Measurements from ENCODE around the gene COL21A1. TPM values are rescaled to one million over a fixed set of nuclear protein-coding genes. Genes with fewer than 3 reads are reported as not detected.

Gene COL21A1
- total RNA-seq, 5 donors from 2014 or later (not counting 1 experiment from before 2014, with no cell fraction given), result not detected

GRCh38 chr6:56096946-56097621 lies 150.3 kb downstream of the COL21A1 start:
- no peaks in the 10 kb centered on the region for H3K27me3 Mint-ChIP-seq

GRCh38 chr6:56096541-56096940 lies 150.8 kb downstream of the COL21A1 start:
- no peaks in the 10 kb centered on the region for H3K4me1 ChIP-seq (ENCODE audit: control insufficient read depth in 1 of 2, extremely low read depth in 1 of 2, insufficient read depth in 2 of 2, low read length in 2 of 2)
- H3K9me3 ChIP-seq, result no peaks in the 10 kb centered on the region
- H3K27me3 ChIP-seq (replicated peaks in 1 of 2; ENCODE audit: control insufficient read depth in 2 of 2, extremely low read depth in 1 of 2, insufficient read depth in 2 of 2, low read length in 1 of 2), result no peaks in the 10 kb centered on the region
- ATAC-seq (replicated peaks in 1 of 4) (no peak), DNase-seq (no peak)
- H3K4me3 ChIP-seq (ENCODE audit: control insufficient read depth in 1 of 2, extremely low read depth in 1 of 2, low read length in 1 of 2), result no peak overlapping the region
- Mint-ChIP-seq H3K27me3 (no peaks in the 10 kb centered on the region), H3K27ac (no peak overlapping the region), H3K9me3 (peaks cover 8 to 24% (median 18%) of the 10 kb centered on the region in 3 donors), H3K4me3 (no peak overlapping the region), H3K4me1 (no peaks in the 10 kb centered on the region), H3K36me3 (no peaks in the 10 kb centered on the region)
- ChIA-PET CTCF (interaction anchor here in 1 of 2 donors (0.6 kb wide), 1 partner anchor 20 kb away, joined by 8 read pairs; no protein-coding TSS in a partner anchor), POLR2A (no interaction called here)
- no peaks in the 10 kb centered on the region for H3K36me3 ChIP-seq (ENCODE audit: control insufficient read depth in 2 of 2, extremely low read depth in 1 of 2, insufficient read depth in 1 of 2, low read length in 1 of 2)
- H3K27ac ChIP-seq (ENCODE audit: low read length), result no peak overlapping the region

More at GRCh38 chr6:56096946-56097621, 150.3 kb downstream of the COL21A1 start:
- Histone ChIP-seq H3K4me1 (ENCODE audit: control insufficient read depth in 1 of 2, extremely low read depth in 1 of 2, insufficient read depth in 2 of 2, low read length in 2 of 2) (no peaks in the 10 kb centered on the region), H3K36me3 (ENCODE audit: control insufficient read depth in 2 of 2, extremely low read depth in 1 of 2, insufficient read depth in 1 of 2, low read length in 1 of 2) (no peaks in the 10 kb centered on the region), H3K27me3 (replicated peaks in 1 of 2; ENCODE audit: control insufficient read depth in 2 of 2, extremely low read depth in 1 of 2, insufficient read depth in 2 of 2, low read length in 1 of 2) (no peaks in the 10 kb centered on the region), H3K4me3 (ENCODE audit: control insufficient read depth in 1 of 2, extremely low read depth in 1 of 2, low read length in 1 of 2) (no peak overlapping the region), H3K27ac (ENCODE audit: low read length) (no peak overlapping the region), H3K9me3 (no peaks in the 10 kb centered on the region)
- POLR2A ChIA-PET, result no interaction called here
- no CpG with 5 or more reads among the region's 2 CpGs for WGBS (ENCODE audit: insufficient coverage)
- Mint-ChIP-seq H3K4me3 (no peak overlapping the region), H3K27ac (no peak overlapping the region), H3K36me3 (no peaks in the 10 kb centered on the region), H3K4me1 (no peaks in the 10 kb centered on the region), H3K9me3 (peaks cover 8 to 24% (median 18%) of the 10 kb centered on the region in 3 donors)
- CTCF ChIA-PET, result interaction anchor here in 1 of 2 donors (0.6 kb wide), 1 partner anchor 19 kb away, joined by 8 read pairs; no protein-coding TSS in a partner anchor
- DNase-seq (no peak), ATAC-seq (replicated peaks in 1 of 4) (no peak)

- no peaks in the 10 kb centered on the region for H3K36me3 ChIP-seq (ENCODE audit: control insufficient read depth in 2 of 2, extremely low read depth in 1 of 2, insufficient read depth in 1 of 2, low read length in 1 of 2)
- DNase-seq (no peak), ATAC-seq (replicated peaks in 1 of 4) (no peak)
- no peaks in the 10 kb centered on the region for H3K27me3 Mint-ChIP-seq
- ChIA-PET POLR2A (no interaction called here), CTCF (no interaction called here)
- no peak overlapping the region for H3K27ac Mint-ChIP-seq
- H3K4me1 ChIP-seq (ENCODE audit: control insufficient read depth in 1 of 2, extremely low read depth in 1 of 2, insufficient read depth in 2 of 2, low read length in 2 of 2), result no peaks in the 10 kb centered on the region
- H3K9me3 ChIP-seq, result no peaks in the 10 kb centered on the region
- peaks cover 5 to 15% (median 7%) of the 10 kb centered on the region in 3 donors for H3K9me3 Mint-ChIP-seq
- H3K36me3 Mint-ChIP-seq, result no peaks in the 10 kb centered on the region
- H3K4me3 ChIP-seq (ENCODE audit: control insufficient read depth in 1 of 2, extremely low read depth in 1 of 2, low read length in 1 of 2), result no peak overlapping the region
- no peak overlapping the region for H3K4me3 Mint-ChIP-seq
- H3K4me1 Mint-ChIP-seq, result no peaks in the 10 kb centered on the region
- no peaks in the 10 kb centered on the region for H3K27me3 ChIP-seq (replicated peaks in 1 of 2; ENCODE audit: control insufficient read depth in 2 of 2, extremely low read depth in 1 of 2, insufficient read depth in 2 of 2, low read length in 1 of 2)
- no peak overlapping the region for H3K27ac ChIP-seq (ENCODE audit: low read length)
- WGBS (ENCODE audit: insufficient coverage), result 100% methylated on average over 1 of the region's 1 CpG
Observed at GRCh38 chr6:56093776-56094175, 153.6 kb downstream of the COL21A1 start.

GRCh38 chr6:56091159-56091869 lies 156.1 kb downstream of the COL21A1 start:
- Mint-ChIP-seq H3K4me3 (no peak overlapping the region), H3K9me3 (peaks cover 9 to 19% (median 12%) of the 10 kb centered on the region in 3 donors), H3K27me3 (no peaks in the 10 kb centered on the region), H3K36me3 (no peaks in the 10 kb centered on the region), H3K4me1 (no peaks in the 10 kb centered on the region), H3K27ac (no peak overlapping the region)
- Histone ChIP-seq H3K36me3 (ENCODE audit: control insufficient read depth in 2 of 2, extremely low read depth in 1 of 2, insufficient read depth in 1 of 2, low read length in 1 of 2) (no peaks in the 10 kb centered on the region), H3K4me1 (ENCODE audit: control insufficient read depth in 1 of 2, extremely low read depth in 1 of 2, insufficient read depth in 2 of 2, low read length in 2 of 2) (no peaks in the 10 kb centered on the region), H3K9me3 (no peaks in the 10 kb centered on the region), H3K27me3 (replicated peaks in 1 of 2; ENCODE audit: control insufficient read depth in 2 of 2, extremely low read depth in 1 of 2, insufficient read depth in 2 of 2, low read length in 1 of 2) (no peaks in the 10 kb centered on the region), H3K4me3 (ENCODE audit: control insufficient read depth in 1 of 2, extremely low read depth in 1 of 2, low read length in 1 of 2) (no peak overlapping the region), H3K27ac (ENCODE audit: low read length) (no peak overlapping the region)
- no CpG with 5 or more reads among the region's 3 CpGs for WGBS (ENCODE audit: insufficient coverage)
- no peak for ATAC-seq (replicated peaks in 1 of 4)
- ChIA-PET CTCF (interaction anchor here in 1 of 2 donors (0.6 kb wide), 1 partner anchor 17 kb away, joined by 3 read pairs; no protein-coding TSS in a partner anchor), POLR2A (no interaction called here)
- DNase-seq, result no peak

GRCh38 chr6:56088641-56089040 lies 158.7 kb downstream of the COL21A1 start:
- H3K27me3 ChIP-seq (replicated peaks in 1 of 2; ENCODE audit: control insufficient read depth in 2 of 2, extremely low read depth in 1 of 2, insufficient read depth in 2 of 2, low read length in 1 of 2), result no peaks in the 10 kb centered on the region
- no peaks in the 10 kb centered on the region for H3K27me3 Mint-ChIP-seq
- DNase-seq (no peak), ATAC-seq (replicated peaks in 1 of 4) (no peak)
- no peak overlapping the region for H3K27ac Mint-ChIP-seq
- no peaks in the 10 kb centered on the region for H3K36me3 ChIP-seq (ENCODE audit: control insufficient read depth in 2 of 2, extremely low read depth in 1 of 2, insufficient read depth in 1 of 2, low read length in 1 of 2)
- no peak overlapping the region for H3K4me3 ChIP-seq (ENCODE audit: control insufficient read depth in 1 of 2, extremely low read depth in 1 of 2, low read length in 1 of 2)
- no peaks in the 10 kb centered on the region for H3K4me1 ChIP-seq (ENCODE audit: control insufficient read depth in 1 of 2, extremely low read depth in 1 of 2, insufficient read depth in 2 of 2, low read length in 2 of 2)
- no peaks in the 10 kb centered on the region for H3K36me3 Mint-ChIP-seq
- WGBS (ENCODE audit: insufficient coverage), result no CpG with 5 or more reads among the region's 4 CpGs
- no peaks in the 10 kb centered on the region for H3K4me1 Mint-ChIP-seq
- no peak overlapping the region for H3K4me3 Mint-ChIP-seq
- no peaks in the 10 kb centered on the region for H3K9me3 ChIP-seq
- H3K27ac ChIP-seq (ENCODE audit: low read length), result no peak overlapping the region
- H3K9me3 Mint-ChIP-seq, result peaks cover 8 to 13% (median 9%) of the 10 kb centered on the region in 3 donors
- POLR2A ChIA-PET, result no interaction called here
- CTCF ChIA-PET, result no interaction called here

GRCh38 chr6:56087421-56087820 lies 160.0 kb downstream of the COL21A1 start:
- Histone ChIP-seq H3K27me3 (replicated peaks in 1 of 2; ENCODE audit: control insufficient read depth in 2 of 2, extremely low read depth in 1 of 2, insufficient read depth in 2 of 2, low read length in 1 of 2) (no peaks in the 10 kb centered on the region), H3K36me3 (ENCODE audit: control insufficient read depth in 2 of 2, extremely low read depth in 1 of 2, insufficient read depth in 1 of 2, low read length in 1 of 2) (no peaks in the 10 kb centered on the region), H3K27ac (ENCODE audit: low read length) (no peak overlapping the region), H3K4me1 (ENCODE audit: control insufficient read depth in 1 of 2, extremely low read depth in 1 of 2, insufficient read depth in 2 of 2, low read length in 2 of 2) (no peaks in the 10 kb centered on the region), H3K4me3 (ENCODE audit: control insufficient read depth in 1 of 2, extremely low read depth in 1 of 2, low read length in 1 of 2) (no peak overlapping the region), H3K9me3 (no peaks in the 10 kb centered on the region)
- Mint-ChIP-seq H3K27me3 (no peaks in the 10 kb centered on the region), H3K4me1 (no peaks in the 10 kb centered on the region), H3K4me3 (no peak overlapping the region), H3K9me3 (peaks cover 4 to 10% (median 4%) of the 10 kb centered on the region in 3 donors), H3K27ac (no peak overlapping the region), H3K36me3 (no peaks in the 10 kb centered on the region)
- ChIA-PET CTCF (no interaction called here), POLR2A (no interaction called here)
- ATAC-seq (replicated peaks in 1 of 4) (no peak), DNase-seq (no peak)

Measured in T-cell (primary cell).